ENCODE results near the gene TMEM45B.

The TMEM45B gene

DNA sequence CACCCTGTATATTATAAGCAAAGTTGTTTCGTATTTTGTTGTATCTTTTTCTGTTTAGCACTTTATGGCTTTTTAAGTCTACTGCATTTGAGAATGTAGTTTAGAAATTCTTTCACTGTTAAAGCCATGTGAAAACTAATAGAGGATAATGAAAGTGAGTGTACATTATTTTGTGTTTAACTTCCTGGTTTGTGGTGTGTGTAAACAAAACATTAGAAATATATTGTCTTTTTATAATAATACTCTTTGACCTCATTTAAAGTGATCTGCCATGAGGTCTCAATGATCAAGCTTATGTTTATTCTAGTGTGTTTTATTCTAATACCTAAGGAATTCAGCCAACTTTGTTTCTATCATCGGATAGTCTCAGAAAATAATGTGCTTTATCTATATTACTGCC lies 27.4 kb upstream of the TMEM45B start:
- TF ChIP-seq EP300 (IDR thresholded peaks at IDR 0.05; ENCODE audit: borderline replicate concordance) (no peak), CEBPB (IDR thresholded peaks at IDR 0.05) (no peak), TCF12 (IDR thresholded peaks at IDR 0.05; ENCODE audit: low read depth) (no peak), FOXM1 (IDR thresholded peaks at IDR 0.05; ENCODE audit: borderline replicate concordance, low read depth) (no peak), ZBTB7A (IDR thresholded peaks at IDR 0.05; ENCODE audit: low read depth) (no peak), TAF1 (IDR thresholded peaks at IDR 0.05; ENCODE audit: low read depth) (no peak), CREB1 (IDR thresholded peaks at IDR 0.05; ENCODE audit: low read depth) (no peak), RAD21 (IDR thresholded peaks at IDR 0.05; ENCODE audit: low read depth) (no peak), NFIC (IDR thresholded peaks at IDR 0.05) (no peak)
- TF ChIP-seq, protein P1, sequence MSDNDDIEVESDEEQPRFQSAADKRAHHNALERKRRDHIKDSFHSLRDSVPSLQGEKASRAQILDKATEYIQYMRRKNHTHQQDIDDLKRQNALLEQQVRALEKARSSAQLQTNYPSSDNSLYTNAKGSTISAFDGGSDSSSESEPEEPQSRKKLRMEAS (IDR thresholded peaks at IDR 0.05), result no peak
- TF ChIP-seq, protein P2, sequence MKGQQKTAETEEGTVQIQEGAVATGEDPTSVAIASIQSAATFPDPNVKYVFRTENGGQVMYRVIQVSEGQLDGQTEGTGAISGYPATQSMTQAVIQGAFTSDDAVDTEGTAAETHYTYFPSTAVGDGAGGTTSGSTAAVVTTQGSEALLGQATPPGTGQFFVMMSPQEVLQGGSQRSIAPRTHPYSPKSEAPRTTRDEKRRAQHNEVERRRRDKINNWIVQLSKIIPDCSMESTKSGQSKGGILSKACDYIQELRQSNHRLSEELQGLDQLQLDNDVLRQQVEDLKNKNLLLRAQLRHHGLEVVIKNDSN (IDR thresholded peaks at IDR 0.05), result no peak

DNA sequence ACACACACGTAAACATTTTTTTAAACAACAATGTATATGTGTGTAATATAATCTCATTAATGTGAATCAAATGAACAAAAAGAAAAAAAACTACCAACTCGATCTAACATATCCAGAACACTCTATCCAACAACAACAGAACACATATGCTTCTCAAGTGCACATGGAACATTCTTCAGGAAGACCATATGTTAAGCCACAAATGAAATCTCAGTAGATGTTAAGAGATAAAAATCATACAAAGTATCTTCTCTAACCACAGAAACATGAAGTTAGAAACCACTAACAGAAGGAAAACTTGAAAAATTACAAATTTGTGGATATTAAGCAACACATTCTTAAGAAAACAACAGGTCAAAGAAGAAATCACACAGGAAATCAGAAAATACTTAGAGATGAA lies 25.5 kb upstream of the TMEM45B start:
- TF ChIP-seq TCF12 (IDR thresholded peaks at IDR 0.05; ENCODE audit: low read depth) (no peak), EP300 (IDR thresholded peaks at IDR 0.05; ENCODE audit: borderline replicate concordance) (no peak), ZBTB7A (IDR thresholded peaks at IDR 0.05; ENCODE audit: low read depth) (no peak), CREB1 (IDR thresholded peaks at IDR 0.05; ENCODE audit: low read depth) (no peak), NFIC (IDR thresholded peaks at IDR 0.05) (no peak), TEAD4 (IDR thresholded peaks at IDR 0.05) (no peak), EGR1 (IDR thresholded peaks at IDR 0.05) (no peak), TAF1 (IDR thresholded peaks at IDR 0.05; ENCODE audit: low read depth) (no peak), FOXM1 (IDR thresholded peaks at IDR 0.05; ENCODE audit: borderline replicate concordance, low read depth) (no peak), RAD21 (IDR thresholded peaks at IDR 0.05; ENCODE audit: low read depth) (no peak)
- TF ChIP-seq, protein P3, sequence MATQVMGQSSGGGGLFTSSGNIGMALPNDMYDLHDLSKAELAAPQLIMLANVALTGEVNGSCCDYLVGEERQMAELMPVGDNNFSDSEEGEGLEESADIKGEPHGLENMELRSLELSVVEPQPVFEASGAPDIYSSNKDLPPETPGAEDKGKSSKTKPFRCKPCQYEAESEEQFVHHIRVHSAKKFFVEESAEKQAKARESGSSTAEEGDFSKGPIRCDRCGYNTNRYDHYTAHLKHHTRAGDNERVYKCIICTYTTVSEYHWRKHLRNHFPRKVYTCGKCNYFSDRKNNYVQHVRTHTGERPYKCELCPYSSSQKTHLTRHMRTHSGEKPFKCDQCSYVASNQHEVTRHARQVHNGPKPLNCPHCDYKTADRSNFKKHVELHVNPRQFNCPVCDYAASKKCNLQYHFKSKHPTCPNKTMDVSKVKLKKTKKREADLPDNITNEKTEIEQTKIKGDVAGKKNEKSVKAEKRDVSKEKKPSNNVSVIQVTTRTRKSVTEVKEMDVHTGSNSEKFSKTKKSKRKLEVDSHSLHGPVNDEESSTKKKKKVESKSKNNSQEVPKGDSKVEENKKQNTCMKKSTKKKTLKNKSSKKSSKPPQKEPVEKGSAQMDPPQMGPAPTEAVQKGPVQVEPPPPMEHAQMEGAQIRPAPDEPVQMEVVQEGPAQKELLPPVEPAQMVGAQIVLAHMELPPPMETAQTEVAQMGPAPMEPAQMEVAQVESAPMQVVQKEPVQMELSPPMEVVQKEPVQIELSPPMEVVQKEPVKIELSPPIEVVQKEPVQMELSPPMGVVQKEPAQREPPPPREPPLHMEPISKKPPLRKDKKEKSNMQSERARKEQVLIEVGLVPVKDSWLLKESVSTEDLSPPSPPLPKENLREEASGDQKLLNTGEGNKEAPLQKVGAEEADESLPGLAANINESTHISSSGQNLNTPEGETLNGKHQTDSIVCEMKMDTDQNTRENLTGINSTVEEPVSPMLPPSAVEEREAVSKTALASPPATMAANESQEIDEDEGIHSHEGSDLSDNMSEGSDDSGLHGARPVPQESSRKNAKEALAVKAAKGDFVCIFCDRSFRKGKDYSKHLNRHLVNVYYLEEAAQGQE (IDR thresholded peaks at IDR 0.05; ENCODE audit: low read depth), result no peak
- TF ChIP-seq, protein P2 (IDR thresholded peaks at IDR 0.05), result no peak
- TF ChIP-seq, protein P1 (IDR thresholded peaks at IDR 0.05), result no peak

DNA sequence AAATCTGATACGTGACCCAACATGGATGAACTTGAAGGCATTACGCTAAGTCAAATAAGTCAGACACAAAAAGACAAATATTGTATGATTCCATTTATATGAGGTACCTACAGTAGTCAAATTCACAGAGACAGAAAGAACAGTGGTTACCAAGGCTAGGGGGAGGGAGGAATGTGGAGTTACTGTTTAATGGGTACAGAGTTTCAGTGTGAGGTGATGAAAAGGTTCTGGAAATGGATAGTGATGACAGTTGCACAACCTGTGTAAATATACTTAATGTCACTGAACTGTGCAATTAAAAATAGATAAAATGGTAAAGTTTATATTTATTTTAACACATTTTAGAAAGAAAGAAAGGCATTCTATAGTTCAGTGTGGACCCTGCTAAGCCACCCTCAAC lies 24.1 kb upstream of the TMEM45B start:
- no peak for TF ChIP-seq EGR1 (IDR thresholded peaks at IDR 0.05)
- TF ChIP-seq FOXM1 (IDR thresholded peaks at IDR 0.05; ENCODE audit: borderline replicate concordance, low read depth), result no peak
- no peak for TF ChIP-seq YY1 (IDR thresholded peaks at IDR 0.05; ENCODE audit: low read depth)
- no peak for TF ChIP-seq TCF12 (IDR thresholded peaks at IDR 0.05; ENCODE audit: low read depth)
- TF ChIP-seq, protein P3 (IDR thresholded peaks at IDR 0.05; ENCODE audit: low read depth), result no peak
- TF ChIP-seq RAD21 (IDR thresholded peaks at IDR 0.05; ENCODE audit: low read depth), result no peak
- no peak for TF ChIP-seq CEBPB (IDR thresholded peaks at IDR 0.05)
- no peak for TF ChIP-seq TAF1 (IDR thresholded peaks at IDR 0.05; ENCODE audit: low read depth)
- TF ChIP-seq NFIC (IDR thresholded peaks at IDR 0.05), result no peak
- TF ChIP-seq, protein P1 (IDR thresholded peaks at IDR 0.05), result no peak
- TF ChIP-seq TEAD4 (IDR thresholded peaks at IDR 0.05), result no peak
- no peak for TF ChIP-seq ZBTB7A (IDR thresholded peaks at IDR 0.05; ENCODE audit: low read depth)
- TF ChIP-seq, protein P2 (IDR thresholded peaks at IDR 0.05), result no peak
- no peak for TF ChIP-seq EP300 (IDR thresholded peaks at IDR 0.05; ENCODE audit: borderline replicate concordance)

DNA sequence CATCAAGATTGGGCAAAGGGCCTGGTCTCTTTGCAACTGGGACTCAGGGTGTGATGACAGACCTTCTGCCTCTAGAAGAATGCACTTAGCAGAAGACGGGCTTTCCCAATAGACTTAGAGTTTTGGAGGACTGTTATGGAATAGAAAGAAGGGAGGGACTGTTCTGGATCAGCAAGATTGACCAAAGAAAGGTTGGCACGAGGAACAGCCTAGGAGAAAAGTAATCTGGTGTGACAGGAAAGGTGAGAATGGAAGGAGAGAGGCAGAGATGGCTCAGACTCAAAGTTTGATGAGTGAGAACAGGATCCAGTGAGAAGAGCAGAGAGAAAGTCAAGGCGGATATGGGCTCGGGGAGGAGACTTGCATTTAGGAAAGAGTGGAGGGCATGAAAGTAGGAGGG lies 23.0 kb upstream of the TMEM45B start:
- TF ChIP-seq, protein P1 (IDR thresholded peaks at IDR 0.05), result no peak

DNA sequence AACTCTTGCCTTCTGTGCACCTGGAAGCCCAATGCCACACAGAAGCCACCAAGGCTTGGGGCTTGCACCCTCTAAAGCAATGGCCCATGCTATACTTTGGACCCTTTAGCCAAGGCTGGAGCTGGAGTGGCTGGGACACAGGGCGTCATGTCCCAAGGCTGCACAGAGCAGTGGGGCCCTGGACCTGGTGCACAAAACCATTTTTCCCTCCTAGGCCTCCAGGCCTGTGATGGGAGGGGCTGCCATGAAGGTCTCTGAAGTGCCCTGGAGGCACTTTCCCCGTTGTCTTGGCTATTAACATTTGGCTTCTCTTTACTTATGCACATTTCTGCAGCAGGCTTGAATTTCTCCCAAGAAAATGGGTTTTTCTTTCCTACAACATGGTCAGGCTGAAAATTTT lies 20.6 kb upstream of the TMEM45B start:
- TF ChIP-seq TEAD4 (IDR thresholded peaks at IDR 0.05), result no peak
- TF ChIP-seq, protein P2 (IDR thresholded peaks at IDR 0.05), result no peak
- TF ChIP-seq NFIC (IDR thresholded peaks at IDR 0.05), result no peak
- TF ChIP-seq FOXM1 (IDR thresholded peaks at IDR 0.05; ENCODE audit: borderline replicate concordance, low read depth), result no peak
- TF ChIP-seq, protein P1 (IDR thresholded peaks at IDR 0.05), result no peak
- no peak for TF ChIP-seq TCF12 (IDR thresholded peaks at IDR 0.05; ENCODE audit: low read depth)
- no peak for TF ChIP-seq EP300 (IDR thresholded peaks at IDR 0.05; ENCODE audit: borderline replicate concordance)
- no peak for TF ChIP-seq RAD21 (IDR thresholded peaks at IDR 0.05; ENCODE audit: low read depth)
- no peak for TF ChIP-seq TAF1 (IDR thresholded peaks at IDR 0.05; ENCODE audit: low read depth)
- no peak for TF ChIP-seq EGR1 (IDR thresholded peaks at IDR 0.05)
- TF ChIP-seq CEBPB (IDR thresholded peaks at IDR 0.05), result no peak
- TF ChIP-seq YY1 (IDR thresholded peaks at IDR 0.05; ENCODE audit: low read depth), result no peak
- TF ChIP-seq CREB1 (IDR thresholded peaks at IDR 0.05; ENCODE audit: low read depth), result no peak
- TF ChIP-seq, protein P3 (IDR thresholded peaks at IDR 0.05; ENCODE audit: low read depth), result no peak
- no peak for TF ChIP-seq ZBTB7A (IDR thresholded peaks at IDR 0.05; ENCODE audit: low read depth)

Measured in Ishikawa (cell line).